ENCODE measurements around the gene GLRX3.

Gene GLRX3

GRCh38 chr10:130213286-130214080, 77.3 kb downstream of the GLRX3 start:
- no peak for DNase-seq

GRCh38 chr10:130214431-130214830, 78.2 kb downstream of the GLRX3 start:
- no peak for DNase-seq

GRCh38 chr10:130215151-130215930, 79.2 kb downstream of the GLRX3 start:
- peak; percentile 25 for DNase-seq

DNA sequence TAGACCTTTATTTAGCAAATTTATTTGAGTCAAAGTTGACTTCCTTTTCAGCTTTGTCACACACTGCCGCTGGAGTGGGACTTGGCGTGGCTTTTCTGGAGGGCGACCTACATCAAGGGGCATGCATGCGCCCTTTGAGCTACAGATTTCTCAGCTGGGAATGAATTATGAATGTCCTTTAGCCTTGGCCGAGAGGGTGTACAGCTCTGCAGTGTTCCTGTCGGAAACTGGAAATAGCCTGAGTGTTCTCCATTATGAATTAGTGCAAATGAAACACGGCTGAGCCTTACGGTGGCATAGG, 79.7 kb downstream of the GLRX3 start:
- DNase-seq: no peak

DNA sequence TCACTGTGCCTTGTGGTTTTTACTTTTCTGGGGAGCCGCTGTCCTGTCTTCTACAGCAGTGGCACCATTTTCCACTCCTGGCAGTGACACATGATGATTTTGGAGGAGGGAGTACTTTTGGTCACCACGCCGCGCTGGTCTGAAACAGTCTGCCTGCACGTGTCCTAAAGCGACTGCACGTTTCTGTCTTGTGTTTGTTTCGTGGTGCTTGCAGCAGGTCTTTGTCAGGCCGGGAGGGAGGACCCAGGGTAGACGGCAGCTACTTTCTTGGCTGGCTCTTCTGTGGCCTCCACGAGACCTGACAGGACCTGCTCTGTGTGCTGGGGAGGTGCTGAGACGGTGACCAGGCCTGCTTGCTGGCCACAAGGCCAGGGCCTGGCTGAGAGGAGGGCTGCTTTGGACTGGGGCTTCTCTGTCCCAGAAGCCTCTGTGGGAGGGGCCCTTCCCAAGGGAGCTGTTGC, 82.0 kb downstream of the GLRX3 start:
- no peak for DNase-seq

- no peak for DNase-seq
Observed at GRCh38 chr10:130218936-130219335, 82.7 kb downstream of the GLRX3 start.

GRCh38 chr10:130220251-130221185, 84.3 kb downstream of the GLRX3 start:
- DNase-seq: no peak

- DNase-seq: no peak
Observed at GRCh38 chr10:130221456-130222375, 85.5 kb downstream of the GLRX3 start.

- DNase-seq: no peak
Observed at GRCh38 chr10:130222381-130222780, 86.2 kb downstream of the GLRX3 start.

DNA sequence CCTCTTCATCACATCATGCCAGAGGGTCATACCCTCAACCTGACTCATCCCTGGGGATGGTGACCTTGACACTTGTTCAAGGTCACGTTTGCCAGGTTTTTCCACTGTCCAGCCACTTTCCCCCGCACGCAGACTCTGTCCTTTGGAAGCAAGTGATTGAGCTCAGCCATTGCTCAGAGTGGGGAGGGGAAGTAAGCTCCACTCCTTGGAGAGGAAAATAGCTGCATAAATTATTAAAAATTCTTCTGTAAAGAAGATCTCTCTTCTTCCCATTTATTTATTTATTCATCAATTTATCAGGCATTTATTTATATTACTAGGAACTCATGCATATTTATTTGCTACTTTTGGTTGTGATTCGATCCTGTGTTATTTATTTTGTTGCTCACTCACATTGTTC, 88.0 kb downstream of the GLRX3 start:
- no peak for DNase-seq

GRCh38 chr10:130226012-130226411, 89.8 kb downstream of the GLRX3 start:
- no peak for DNase-seq

- no peak for DNase-seq
Observed at GRCh38 chr10:130227883-130228282, 91.7 kb downstream of the GLRX3 start.
